GM19397 (cell line): ENCODE results near the gene EIF3L.

Experiments used
- ATAC-seq: cut with Tn5 transposase; IDR thresholded peaks from one replicate; pipeline ENCODE4 v1.9.1; 2021; ENCODE audit warnings: mild to moderate bottlenecking, moderate library complexity; ENCODE audit not compliant: unreplicated experiment

Gene EIF3L

DNA sequence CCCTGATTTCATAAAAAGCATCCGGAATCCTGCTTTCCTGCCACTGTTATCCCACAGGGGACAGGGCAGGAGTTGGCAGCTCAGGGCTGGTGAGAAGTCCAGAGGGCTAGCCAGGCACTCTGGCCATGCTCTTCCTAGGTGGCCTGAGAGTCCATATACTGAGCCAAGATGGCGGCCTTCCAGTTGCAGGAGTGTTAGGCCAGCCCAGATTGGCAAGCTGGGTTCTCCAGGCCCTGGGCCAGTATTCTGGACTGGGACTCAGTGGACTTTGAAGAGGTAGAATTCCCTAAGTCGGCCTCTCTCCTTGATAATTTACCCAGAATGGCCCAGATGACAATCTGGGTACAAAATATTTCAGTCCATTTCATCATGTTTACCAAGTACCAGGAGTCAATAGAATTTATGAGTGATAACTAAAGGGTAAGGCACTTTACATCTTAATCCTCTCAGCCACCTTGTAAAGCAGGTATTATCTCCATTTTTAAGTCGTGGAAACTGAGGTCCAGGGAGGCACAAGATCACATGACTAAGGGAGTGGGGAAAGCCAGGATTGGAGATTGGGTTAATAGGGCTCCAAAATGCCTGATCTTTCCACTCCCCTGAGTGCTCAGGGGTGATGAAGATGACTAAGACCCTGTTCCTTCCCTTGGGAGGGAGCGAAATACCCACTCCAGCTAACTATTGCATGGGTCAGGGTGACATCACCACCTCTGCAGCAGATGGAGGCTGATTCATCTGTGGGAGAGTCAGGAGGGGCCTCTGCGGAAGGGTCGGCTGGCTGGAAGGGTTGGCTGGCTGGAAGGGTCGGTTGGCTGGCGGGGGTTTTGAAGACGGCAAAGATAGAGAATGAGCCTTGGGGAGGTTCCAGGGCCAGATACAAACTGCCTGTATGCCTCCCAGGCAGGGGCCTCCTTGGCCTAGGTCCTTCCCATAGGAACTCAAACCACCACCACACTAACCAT, 55.6 kb downstream of the EIF3L start:
- ATAC-seq, result no peak

DNA sequence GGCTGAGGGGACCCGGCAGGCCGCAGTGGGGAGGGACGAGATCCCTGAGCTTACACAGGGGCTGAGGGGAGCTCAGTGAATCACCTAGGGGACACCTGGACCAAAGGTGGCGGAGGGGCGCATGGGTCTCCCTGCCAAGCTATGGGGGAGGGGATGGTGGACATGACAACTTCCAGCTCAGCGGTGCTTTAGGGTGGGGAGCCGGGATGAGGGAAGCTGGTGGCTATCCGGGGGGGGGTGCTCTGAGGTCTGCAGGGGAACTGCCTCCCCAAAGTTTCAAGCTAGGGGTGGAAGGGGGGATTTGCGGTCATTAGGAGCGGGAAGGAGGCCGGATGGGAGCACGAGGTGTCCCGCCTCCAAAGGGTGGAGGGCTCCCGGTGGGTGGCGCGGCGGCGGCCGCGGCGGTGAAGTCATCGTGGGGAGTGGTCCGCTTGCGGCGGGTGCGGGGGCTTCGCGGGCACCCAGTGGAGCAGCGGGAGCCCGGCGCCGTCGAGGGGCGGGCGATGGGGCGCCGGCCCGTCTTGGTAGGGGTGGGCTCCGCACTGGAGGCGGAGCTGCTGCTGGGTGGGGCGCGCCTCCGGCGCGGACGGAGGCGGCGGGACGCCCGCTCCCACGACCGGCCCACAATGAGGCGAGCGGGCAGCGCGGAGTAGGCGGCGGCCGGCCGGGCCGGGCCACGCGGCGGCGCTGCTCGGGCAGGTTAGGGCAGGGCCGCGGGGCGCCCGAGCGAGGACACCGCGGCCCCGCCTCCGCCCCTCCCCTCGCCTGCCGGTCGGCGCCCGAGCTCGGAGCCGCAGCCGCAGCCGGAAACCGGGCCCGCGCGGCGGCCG, 56.5 kb downstream of the EIF3L start, which contains the start of gene MICALL1:
Gene MICALL1, plus strand, starts transcription at position 764 of the 830 bp plus-strand sequence. CDS start 126 bp downstream, outside the sequence.
- peak; percentile 78 for ATAC-seq

DNA sequence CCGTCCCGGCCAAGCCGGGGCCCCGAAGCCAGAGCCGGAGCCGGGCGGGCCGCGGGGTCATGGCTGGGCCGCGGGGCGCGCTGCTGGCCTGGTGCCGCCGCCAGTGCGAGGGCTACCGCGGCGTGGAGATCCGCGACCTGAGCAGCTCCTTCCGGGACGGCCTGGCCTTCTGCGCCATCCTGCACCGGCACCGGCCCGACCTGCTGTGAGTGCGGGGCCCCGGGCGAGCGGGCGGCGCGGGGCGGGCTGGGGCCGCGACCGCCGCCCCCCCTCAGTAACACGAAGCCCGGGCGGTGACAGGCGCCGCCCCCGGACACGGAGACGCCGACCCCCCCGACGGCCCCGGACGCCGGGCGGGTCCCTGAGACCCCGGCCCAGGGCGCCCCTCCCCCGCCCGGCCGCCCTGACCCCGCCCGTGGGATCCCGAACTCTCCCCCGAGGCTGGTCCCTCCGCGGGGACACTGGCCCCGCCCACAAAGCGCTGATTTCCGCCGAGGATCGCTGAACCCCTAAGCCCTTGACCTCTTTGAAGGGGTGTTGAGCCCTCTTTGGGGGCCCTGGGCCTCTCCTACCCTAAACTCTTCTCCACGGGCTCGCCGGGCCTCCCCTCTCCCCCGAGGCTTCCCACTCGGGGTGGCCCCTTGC, 57.3 kb downstream of the EIF3L start:
- peak; percentile 26 for ATAC-seq

DNA sequence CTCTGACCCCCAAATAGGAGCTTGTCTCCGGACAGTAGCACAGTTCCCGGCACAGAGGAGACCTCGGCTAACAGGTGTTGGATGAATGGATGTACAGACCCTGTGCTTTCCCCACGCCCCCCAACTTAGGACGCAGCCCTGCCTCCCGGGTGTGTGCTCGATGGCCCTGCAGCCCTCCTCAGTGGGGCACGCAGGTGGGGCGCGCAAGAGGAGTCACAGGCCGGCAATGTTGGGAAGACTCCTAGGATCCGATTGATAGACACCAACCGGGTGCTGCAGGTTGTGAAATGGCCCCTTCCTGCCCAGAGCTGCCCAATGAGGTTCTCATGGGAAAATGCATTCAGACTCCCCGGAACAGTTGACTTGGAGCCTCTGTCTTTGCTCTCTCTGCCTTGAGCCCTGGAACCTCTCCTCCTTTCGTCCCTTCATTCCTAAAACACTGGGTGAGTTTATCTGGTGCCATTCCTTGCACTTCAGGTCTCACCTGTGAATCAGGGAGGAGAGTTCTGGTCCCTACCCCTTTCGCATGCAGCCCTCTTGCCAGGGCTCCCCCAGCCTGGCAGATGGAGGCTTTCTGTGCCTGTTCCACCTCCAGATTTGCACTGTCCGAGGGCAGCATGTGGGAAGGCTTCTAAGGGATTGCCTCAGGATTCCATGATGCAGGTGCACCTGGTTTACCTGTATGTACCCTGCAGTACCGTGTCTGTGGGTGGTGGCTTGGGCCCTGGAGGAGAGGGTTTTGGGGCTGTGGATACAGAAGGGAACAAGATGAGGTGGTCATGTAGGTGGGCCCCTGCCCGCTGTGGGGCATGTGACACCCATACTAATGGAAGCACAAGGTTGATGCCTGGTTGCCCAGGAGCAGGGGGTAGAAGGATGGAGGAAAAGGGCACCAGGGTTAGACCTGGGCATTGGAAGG, 58.1 kb downstream of the EIF3L start:
- ATAC-seq, result no peak

DNA sequence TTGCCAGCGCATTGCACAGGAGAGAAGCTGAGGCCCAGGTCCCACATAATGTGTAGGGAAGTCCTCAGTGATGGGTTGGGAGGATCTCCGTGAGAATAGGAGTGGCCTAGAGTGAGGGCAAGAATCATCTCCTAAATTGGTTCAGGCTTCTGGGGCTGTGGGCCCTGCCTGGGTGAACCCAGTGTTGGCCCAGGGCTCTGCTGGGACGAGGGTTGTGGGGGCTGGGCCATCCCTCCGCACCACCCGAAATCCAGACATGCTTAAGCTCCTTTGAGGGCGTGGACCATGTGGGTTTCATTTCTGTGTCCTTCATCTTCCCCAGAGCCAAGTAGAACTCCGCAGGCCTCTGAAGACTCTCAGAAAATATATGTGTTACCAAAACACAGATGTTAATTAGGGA, 60.5 kb downstream of the EIF3L start:
- ATAC-seq, result no peak

DNA sequence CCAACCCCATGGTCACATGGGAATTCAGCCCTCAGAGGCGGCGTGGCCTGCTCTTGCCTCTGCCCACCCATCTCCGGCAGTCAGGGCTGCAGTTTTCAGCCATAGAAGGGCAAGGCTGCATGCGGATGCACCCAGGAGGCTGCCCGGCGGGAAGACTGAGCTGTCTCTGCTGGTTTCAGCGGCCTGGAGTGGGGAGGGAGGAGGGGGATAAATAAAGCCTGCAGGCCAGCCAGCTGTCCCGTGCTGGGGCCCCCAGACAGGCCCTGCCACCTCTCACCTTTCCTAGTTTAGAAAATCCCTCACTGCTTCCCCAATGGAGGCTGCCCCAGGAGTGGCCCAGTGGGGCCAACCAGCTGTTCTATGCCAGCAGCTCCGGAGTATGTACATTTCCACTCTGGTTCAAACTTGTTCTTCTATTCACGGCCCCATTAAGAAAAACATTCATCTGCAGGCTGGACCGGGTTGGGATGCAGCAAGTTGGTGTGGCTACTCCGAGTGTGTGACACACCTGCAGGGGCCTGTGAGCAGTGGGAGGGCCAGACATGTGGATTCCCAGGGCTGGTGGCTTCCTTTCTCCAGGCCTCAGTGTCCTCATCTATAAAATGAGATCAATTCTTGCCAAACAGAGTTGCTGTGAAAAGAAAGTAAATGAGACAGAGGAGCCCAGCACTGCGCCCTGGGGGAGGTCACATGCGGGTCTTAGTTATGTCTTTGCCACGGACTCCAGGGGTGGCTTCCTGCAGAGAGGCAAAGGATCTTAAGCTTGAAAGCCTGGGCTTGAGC, 61.9 kb downstream of the EIF3L start:
- ATAC-seq, result no peak

DNA sequence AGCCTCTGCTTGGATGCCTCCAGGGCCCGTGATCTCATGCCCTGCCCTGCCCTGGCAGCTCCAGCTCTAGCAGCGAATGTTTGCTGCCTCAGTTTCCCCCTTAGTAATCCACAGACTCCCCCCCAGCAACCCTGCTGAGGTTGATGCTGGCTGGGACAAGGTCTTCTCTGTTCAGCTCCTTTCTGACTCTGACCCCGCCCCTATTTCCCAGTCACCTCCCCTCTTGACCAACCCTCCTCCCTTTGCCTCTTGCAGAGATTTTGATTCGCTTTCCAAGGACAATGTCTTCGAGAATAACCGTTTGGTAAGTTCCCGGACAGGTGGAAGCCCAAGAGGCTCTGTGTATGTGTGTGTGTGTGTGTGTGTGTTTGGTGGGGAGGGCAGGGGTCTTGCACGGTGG, 62.5 kb downstream of the EIF3L start:
- no peak for ATAC-seq

DNA sequence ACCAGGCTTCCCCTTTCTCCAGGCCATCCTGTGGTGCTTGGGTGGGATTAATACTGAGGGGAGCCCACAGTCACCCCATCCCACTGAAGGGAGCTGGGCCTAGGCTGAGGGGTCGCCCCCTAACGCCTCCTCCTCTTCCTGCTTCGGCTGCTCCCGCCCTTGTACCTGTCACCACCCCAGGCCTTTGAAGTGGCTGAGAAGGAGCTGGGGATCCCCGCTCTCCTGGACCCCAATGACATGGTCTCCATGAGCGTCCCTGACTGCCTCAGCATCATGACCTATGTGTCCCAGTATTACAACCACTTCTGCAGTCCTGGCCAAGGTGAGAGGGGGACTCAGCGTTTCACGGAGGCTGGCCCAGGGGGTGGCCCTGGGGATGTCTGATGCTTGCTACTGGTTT, 63.0 kb downstream of the EIF3L start:
- ATAC-seq, result no peak

DNA sequence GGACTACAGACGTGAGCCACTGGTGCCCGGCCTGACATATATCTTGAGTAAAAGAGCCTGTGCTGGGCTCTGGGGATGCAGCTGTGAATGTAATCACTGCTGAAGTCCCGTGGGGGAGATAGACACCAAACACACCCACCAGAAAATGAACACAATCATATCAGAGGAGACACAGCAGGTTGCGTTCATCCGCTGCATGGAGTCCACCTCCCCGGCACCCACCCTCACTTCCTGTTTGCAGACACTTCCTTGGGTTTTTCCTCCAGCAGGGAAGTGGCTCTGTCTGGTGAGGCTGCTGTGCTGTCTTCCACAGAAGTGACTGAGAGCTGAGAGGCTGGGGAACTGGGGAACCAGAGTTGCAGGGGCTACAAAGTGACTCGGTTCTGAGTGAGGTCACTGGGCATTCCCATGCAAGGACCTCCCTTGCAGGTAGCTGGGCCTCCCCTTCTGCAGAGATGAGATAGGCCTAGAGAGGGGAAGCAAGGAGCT, 64.1 kb downstream of the EIF3L start:
- no peak for ATAC-seq

DNA sequence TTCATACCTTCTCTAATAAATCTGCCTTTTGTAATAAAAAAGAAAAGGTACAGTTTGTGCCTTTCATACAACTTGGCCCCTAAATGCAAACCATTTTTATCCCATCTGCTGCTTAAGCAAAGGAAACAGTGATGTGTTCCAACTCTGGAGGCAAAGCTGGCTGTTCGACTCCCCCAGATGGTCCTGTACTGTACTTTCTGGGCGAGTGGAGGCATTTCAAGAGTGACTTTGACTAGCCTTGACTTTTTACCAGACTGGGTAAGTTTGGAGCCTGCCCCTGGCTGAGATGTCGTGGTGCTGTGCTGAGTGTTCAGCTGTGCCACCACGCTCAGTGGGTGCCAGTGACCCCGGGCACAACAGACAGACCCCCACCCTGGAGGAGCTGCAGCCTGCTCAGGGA, 67.1 kb downstream of the EIF3L start:
- ATAC-seq, result no peak

DNA sequence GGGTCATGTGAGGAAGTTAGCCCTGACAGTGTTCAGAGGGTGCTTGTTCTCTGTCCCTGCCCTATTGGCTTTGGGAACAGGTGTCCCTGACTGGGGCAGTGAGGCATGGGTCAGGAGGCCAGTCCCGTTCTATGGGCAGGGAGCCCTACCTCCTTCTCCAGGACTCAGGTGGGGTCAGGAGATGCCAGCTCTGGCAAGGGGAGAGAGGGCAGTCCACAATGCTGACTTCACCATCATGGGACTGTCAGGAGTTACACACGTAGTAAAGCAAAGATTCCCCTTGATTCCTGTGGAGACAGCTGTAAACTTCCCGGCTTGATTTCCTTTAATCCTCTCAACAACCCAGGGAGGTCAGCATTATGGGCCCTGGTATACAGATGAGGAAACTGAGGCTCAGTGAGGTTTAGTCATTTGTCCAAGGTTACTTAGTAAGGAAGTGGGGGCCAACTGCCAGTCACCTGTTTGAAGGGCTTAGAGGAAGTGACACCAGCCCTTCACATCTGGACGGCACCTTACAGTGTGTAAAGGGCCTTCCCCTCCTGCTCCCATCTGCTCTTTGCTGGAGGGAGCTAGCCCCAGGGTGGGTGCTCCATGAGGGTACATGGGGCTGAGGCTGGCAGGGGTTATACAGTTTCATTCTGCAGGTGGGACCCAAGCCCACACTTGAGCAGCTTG, 68.8 kb downstream of the EIF3L start:
- ATAC-seq, result no peak

DNA sequence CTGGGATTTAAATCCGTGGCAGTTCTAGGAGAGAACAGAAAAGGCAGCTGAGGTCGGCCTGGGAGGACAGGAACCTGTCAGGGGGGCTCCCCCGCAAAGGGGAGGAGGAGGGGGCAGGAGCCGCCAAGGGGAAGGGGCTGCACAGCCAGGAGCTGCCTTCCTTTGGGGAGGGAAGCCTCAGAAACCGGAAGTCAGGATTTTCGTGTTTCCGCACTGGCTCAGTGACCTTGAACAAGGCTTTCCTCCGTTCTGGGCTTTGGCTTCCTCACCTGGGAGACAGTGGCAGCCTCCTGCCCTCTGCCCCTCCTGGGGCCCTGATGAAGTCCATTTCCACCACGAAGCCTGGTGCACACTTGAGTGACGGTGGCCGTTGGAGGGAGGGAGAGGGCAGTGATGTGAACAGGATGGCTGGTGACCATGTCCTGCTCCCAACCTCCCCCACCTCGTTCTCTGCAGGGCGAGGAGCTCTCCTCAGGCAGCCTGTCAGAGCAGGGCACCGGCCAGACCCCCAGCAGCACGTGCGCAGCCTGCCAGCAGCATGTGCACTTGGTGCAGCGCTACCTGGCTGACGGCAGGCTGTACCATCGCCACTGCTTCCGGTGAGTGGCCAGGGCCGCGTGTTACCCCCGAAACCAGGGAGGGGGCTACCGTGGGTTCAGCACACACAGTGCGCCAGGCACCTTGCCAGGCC, 69.5 kb downstream of the EIF3L start:
- ATAC-seq, result no peak

DNA sequence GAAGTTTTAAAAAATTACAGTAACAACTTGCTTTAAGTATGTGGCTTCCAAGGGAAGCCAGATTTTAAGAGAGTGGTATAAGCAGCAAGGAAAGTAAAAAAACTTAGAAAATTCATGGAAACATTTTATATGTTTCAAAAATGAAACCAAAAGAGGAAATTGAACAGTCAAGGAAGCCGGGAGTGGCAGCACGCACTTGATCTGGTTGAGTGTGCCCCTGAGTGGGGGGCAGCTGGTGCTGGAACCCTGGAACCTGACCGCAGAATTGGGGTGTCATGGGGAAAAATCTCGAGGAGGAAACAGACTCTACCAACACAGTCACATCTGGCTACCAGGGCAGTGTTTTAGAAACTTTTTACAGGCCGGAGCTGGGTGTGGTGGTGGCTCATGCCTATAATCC, 70.9 kb downstream of the EIF3L start:
- no peak for ATAC-seq

DNA sequence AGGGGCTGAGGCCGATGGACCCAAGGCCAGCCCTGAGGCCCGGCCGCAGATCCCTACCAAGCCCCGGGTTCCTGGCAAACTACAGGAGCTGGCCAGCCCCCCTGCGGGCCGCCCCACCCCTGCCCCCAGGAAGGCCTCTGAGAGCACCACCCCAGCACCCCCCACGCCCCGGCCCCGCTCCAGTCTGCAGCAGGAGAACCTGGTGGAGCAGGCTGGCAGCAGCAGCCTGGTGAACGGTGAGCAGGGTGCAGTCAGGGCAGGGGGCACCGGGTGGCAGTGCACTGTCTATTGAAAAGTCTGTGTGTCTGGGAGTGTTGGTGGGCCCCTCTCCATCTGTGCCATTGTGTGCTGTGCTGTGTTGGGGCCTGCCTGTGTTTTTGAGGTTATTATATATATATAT, 73.0 kb downstream of the EIF3L start:
- ATAC-seq, result no peak

DNA sequence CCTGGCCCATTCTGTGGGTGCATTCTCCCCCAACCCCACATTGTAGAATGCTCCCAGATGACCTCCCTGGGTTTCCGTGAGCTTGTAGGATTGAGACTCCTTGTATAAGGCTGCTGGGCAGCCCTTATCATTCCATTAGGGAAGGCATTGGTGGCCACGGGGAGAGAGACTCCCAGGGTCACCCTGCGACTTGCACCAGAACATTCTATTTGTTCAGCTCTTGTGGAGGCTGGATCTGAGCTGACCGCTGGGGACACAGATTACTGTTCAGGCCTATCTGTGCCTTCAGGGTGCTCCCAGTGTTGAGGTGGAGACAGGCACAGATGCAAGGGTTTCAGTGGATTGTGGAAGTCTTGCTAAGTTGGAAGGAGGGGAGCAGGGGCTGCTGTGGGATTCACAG, 74.7 kb downstream of the EIF3L start:
- no peak for ATAC-seq

DNA sequence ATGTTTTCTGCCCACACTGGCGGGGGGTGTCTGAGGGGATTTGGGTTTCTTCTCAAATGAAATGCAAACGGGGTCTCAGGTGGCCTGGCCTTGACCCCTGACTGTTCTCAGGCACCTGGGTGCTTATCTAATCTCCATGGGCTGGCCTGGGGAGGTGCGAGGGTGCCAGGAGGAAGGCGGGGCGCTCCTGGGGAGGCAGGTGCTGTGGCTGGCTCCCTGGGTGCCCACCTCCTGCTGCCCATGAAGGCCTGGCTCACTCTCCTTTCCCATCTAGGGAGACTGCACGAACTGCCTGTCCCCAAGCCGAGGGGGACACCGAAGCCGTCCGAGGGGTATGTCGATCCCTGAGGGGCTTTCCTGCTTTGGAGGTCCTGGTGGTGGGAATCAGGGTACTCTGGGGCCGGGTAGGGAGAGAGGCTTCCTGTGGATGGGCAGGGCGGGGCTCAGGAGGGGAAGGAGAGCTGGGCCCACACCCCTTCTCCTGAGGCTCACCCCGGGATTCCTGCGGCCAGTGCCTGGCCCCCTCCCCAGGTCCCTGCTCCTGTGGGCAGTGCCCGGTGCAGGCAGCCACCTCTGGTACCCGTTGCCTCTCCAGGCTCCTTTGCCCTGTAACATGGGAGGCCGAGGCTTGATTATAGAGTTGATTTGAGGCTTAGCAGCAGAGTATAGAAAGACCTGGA, 75.3 kb downstream of the EIF3L start:
- ATAC-seq, result no peak

DNA sequence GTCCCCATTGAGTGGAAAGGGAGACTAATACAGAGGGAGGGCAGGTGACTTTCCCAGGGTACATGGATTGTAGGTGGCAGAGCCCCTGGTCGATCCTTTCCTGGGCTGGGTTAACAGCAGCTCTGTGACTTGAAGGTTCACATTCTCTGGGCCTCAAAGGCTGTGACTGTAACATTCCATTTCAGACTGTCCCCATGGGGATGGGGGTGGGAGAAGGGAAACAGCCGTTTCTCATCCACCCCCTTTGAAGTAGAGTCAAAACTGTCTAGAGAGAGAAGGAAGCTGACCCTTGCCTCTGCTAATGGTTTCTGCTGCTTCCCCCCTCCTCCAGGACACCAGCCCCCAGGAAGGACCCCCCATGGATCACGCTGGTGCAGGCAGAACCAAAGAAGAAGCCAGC, 76.1 kb downstream of the EIF3L start:
- ATAC-seq, result no peak

DNA sequence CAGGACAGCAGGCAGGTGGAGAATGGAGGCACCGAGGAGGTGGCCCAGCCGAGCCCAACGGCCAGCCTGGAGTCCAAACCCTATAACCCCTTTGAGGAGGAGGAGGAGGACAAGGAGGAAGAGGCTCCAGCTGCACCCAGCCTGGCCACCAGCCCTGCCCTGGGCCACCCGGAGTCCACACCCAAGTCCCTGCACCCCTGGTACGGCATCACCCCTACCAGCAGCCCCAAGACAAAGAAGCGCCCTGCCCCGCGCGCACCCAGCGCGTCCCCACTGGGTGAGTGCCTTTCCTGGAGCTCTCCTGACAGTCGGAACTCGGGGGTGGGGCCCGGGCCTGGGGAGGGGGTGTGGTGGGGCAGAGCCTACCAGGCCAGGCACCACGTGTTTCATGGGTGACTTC, 76.5 kb downstream of the EIF3L start:
- no peak for ATAC-seq
